HCEC 1CT (cell line): ENCODE data around the gene APLNR.

ENCODE experiments used
- DNase-seq: peaks from one replicate; pipeline ENCODE4 v3.0.0-alpha.2; 2017

Gene APLNR

DNA sequence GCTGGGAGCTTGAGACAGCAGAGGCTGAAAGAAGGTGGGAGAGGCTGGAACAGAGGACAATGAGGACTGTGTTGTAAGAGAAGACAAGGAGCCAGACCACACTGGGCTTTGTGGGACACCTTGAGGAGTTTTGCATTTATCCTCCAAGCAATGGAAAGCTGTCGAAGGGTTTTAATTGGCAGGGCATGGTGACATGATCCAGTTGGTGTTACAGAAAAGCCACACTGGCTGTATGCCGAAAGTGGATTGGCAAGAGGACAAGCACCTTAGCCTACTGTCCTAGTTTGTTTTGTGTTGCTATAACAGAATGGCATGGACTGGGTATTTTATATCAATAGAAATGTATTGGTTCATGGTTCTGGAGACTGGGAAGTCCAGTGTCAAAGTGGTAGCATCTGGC, 14.0 kb upstream of the APLNR start:
- no peak for DNase-seq

DNA sequence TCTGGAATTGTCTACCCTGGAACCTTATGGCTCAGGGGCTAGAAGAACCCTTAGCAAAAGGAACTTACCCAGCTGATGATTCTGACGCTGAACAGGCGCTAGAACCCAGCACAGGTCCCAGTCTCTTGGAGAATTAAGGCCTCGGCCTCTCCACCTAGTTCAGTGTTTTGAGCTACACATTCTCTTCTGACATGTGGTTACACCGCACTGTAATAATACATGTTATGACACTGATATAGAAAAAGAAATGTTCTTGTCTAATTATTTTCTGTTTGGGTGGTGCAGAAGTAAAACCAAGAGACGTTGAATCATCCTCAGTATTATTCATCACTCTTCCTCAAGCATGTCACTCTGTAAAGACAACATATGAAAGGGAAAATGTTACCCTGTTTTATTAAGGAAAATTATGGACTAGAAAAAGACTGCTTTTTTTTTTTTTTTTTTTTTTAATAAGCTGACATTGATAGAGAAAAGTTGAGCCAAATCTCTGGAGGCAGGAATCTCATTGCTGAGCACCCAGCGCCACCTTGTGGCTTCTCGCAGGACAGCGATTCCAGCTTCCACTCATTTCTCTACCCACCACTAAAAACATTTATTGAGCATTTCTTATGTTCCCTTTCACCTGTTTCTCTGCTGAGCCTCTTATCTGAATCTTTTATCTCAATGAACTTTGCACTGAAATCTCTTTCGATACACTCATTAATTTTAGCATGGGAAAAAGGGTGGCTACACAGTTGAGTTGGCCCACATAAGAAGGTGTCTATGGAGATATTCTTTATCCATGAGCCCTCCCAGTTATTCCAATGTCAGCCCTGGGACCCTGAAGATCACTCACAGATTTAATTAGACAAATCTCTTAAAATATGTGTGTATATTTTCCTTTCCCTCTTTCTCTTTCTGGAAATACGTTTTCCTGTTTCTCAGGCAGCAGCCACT, 12.6 kb upstream of the APLNR start:
- peak; percentile 49 for DNase-seq

DNA sequence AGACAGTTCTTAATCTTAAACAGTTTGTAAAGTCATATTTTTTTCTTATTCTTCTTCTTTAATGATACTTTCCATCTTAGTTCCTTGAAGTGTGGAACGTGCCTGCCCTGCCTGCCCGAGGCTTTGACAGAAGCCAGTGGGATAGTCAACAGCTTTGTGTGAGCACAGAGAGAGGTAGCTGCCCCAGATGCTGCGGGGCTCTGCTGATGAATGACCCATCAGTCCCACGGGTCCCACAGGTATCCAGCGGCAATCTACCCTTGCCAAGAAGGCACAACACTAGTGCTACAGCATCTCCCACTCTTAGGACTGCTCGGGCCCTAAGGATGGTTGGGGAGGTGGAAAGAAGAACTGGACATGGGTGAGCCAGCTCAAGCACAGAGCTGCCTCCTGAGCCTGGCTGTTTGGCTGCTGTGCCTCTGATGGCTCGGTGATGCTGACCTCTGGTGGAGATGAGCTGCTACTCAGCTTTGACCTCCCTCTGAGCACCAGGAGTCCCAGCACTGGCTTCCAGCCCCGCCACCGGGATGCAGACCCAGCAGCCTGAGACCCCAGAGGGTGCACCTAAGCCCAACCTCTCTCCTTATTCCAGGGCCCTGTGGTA, 11.8 kb upstream of the APLNR start:
- DNase-seq, result peak; percentile 58

DNA sequence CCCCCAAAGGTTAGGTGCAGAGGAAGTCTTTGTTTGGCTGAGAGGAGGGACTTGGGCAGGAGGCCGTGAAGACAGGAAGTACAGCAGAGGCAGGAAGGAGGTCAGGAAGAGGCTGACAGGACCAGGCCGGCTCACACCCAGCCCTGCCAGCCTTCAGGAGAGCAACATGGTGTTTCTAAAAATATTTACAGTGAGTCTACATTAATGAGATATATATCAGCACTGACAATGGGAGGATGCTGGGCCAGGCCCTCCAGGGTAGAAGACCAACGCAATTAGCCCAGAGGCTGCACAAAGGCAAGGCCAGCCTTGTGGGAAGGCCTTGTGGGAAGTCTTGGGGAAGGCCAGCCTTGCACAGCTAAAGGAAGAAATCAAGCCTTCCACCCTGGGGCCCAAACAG, 7.9 kb upstream of the APLNR start:
- no peak for DNase-seq

DNA sequence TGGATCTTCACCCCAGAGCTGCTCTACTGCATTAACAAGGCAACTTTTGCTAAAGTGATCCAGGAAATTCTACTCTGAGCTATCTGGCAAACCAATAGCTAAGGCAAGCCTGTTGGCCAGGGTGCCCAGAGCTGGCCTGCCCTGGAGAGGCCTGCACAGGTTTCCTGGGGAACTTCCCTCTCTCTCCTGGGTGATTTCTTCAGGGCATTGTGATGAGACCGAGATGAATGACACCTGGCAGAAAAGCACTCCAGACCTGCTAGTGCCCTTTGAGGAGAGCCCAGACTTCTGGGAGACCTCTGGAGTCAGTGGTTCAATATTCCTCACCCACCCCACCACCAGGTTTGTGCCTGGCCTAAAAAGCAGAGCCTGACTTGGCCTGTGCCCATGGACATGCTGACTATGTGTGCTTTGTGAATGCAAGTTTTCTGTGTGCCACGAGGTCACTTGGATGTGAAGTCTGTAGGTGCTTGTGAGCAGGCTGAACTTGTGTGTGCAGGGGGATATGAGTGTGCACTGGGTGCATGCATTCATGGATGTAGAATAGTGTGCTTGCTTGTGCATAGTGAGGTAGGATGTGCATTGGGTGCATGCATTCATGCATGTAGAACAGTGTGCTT, 4.4 kb upstream of the APLNR start:
- DNase-seq, result no peak

DNA sequence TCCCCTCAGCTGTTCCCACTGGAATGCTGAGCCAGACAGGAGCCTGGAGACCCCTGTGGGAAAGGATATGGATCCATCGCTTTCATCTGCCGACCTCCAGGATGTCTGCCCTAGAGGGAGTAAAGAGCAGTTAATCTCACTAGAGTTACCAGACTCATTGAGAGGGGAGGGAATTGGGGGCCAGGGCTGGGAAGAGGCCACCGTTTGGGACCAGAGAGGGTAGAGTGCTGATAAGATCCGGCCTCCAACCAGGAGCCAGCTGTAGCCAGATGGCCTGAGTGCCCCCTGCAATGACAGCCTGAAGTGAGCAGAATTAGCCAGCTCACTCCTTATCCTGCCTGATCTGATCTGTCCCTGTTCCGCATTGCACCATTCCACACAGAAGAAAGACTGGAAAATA, 3.7 kb upstream of the APLNR start:
- no peak for DNase-seq

DNA sequence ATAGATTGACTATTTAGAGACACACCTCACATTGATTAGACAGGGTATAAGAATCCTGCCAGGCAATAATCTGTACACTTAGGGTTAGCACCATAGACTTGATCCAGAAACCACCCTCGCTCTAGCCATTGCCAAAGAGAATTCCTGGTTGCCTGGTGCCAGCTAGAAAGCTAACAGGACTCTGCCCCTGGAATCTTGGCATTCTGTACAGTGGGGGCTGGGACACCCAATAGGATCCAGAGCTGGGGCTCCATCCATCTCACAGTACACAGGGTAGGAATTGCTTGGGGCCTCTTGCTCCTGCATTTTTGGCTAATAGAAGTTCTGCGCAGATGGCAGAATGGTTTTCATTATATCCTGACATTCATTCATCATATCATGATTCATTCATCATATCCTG, 3.0 kb upstream of the APLNR start:
- DNase-seq, result no peak

DNA sequence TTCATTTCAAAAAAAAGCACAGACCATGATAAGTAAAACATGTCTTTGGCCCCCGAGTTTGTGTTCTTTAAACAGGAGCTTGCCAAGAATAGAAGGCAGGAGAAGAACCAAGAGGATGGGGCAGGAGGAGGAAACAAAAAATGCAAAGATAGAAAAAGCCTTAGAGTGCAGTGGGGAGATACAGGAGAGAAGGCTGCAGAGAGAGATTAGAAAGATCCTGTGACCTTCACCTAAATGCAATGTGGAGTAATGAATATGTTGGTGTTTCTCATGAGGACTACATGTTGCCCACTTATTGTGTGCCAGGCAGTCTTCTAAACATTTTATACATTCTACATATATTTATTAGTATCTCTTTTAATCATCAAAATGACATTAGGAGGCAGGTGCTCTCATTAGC, 2.3 kb upstream of the APLNR start:
- DNase-seq, result no peak

DNA sequence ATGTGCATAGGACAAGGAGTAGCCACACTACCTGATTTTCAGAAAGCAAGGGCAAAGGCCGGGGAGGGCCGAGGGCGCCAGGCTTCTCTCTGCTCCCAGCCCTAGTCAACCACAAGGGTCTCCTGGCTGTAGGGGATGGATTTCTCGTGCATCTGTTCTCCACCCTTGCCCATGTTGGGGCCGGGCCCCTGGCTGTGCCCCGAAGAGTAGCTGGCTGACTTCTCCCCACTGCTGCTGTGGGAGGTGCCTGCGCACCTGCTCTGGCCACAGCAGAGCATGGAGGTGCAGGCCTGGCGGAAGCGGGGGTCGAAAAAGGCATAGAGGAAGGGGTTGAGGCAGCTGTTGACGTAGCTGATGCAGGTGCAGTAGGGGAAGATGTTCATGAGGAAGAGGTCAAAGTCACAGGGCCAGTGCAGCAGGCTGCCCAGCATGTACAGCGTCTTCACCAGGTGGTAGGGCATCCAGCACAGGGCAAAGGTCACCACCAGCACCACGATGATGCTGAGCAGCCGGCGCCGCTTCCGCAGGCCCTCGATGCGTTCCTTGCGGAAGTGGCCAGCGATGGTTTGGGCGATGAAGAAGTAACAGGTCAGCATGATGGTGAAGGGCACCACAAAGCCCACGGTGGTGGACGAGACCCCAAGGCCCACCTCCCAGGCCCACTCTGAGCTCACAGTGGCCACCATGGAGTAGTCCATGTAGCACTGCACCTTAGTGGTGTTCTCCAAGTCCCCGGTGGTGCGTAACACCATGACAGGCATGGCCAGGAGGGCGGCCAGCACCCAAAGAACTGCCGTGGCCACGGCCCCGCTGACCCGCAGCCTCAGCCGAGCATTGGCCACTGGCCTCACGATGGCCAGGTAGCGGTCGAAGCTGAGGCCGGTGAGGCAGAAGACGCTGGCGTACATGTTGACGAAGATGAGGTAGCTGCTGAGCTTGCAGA, 1.0 kb downstream of the APLNR start:
- no peak for DNase-seq

DNA sequence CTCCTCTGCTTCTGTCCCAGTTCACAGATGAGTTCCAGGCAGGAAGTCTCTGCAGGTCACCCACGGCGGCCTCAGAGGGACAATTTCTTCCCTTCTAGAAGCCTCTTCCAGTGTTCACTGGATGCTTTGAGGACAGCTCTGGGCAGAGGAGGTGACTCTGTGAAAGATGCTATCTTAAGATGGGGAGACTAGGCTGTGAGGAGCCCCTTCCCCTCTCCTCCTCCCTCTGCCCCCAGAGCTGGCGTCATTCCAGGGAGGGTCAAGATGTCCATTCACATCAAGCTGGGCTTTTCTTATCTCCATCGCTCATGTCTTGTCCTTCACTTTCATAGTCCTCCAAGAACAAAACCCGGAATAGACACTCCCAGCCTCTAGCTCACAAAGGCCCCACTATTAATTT, 3.3 kb downstream of the APLNR start:
- DNase-seq, result no peak

DNA sequence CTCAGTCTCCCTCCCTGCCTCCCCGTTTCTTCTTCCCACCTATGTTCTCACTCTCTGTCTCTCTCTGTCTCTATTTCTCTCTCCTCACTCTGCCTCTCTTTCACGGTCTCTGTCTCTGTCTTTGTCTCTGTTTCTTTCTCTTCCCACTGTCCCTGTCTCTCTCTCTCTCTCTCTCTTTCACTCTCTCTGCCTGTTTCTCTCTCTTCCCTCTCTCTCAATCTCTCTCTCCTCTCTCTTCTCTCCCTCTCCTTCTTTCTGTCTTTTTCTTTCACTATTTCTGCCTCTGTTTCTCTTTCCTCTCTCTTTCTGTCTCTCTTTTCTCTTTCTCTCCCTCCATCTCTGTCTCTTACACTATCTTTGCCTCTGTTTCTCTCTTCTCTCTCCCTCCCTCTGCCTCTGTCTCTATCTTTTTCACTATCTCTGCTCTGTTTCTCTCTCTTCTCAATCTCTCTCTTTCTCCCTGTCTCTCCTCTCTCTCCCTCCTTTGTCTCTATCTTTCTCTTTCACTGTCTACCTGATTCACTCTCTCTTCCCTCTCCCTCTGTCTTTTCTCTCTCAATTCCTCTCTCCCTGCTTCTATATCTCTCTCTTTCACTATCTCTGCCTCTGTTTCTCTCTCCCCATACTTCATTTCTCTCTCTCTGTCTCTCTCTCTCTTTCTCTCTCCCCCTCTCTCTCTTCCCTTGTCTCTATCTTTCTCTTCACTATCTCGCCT, 5.4 kb downstream of the APLNR start:
- DNase-seq, result no peak

DNA sequence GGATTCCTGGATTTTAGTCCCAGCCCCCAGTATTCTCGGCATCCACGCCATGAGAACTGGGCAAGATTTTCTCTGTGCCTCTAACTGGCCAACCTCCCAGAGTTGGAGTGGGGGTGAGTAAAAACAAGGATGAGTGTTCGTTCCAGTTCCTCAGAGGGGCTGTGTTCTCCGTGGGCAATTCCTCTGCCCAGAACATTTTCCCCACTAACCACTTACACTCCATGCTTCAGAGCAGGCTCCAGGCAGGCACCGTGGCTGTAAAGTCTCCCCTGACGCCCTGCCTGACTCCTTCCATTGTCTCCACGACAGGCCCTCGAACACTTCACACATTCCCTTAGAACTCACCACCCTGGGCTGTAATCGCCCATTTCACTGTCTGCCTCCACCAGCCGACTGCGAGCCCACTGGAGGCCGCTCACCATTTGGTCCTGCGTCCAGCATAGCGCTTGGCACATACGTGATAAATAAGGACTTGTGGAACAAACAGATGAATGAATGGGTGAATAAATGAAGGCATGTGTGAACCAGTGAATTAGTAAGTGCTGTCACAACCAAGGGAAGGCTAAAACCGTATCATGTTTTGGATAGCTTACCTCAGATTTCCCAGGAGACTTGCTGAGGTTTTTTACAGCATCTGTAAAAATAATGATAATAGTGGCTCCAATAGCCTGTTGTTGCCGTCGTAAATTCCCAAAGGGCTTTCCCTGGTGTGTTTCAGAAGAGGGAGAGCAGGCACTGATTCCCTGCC, 6.1 kb downstream of the APLNR start:
- no peak for DNase-seq

DNA sequence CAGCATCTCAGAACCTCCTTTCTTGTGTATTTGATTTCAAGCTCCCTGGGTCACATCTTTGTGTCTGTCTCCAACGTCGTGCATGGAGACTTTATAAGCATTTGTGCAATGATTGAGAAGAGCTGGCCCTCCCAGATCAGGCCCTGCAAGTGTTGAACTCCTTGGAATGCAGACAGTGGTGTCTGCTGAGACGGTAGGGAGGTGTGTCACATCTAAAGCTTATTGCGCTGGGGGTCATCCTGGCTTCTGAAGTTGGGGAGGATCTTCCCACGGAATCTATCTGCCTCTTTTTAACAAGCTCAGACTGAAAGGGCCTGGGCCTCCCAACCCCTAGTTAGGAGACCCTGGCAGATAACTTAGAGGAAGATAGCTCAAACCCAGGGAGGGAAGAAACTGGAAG, 6.7 kb downstream of the APLNR start:
- DNase-seq, result no peak

DNA sequence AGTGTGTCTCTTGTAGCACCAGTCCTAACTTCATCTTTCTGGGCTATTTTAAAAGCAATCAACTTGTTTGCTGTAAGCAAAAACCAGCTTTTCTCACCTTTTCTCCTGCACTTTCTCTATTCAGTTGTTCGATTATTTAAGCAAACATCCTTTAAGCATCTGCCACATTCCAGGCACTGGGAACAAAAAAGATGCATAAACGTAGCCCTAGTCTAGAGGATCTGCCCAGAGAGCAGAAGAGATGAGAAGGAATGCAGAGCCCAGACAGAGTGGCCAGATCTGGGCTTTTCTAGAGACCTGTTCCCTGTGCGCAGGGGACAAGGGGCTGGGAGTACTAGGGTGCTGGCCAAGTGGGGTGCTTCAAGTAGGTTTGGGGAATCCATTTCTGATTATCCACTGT, 8.4 kb downstream of the APLNR start:
- DNase-seq, result no peak

DNA sequence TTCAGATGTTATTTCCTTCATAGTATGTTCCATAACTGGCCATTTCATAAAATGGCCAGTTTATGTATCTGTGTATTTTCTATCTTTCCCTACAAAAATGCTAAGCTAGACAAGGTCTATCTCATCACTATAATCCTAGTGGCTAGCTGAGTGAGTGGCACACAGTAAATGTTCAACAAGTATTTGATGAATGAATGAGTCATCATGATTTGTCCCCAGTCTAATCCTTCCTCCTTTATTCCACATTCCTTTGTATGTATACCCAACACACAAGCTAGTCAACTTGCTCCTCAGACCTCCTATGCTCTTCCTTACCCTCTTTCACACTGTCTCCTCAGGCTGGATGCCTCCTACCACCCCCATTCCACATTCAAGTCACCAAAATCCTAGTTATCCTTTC, 12.5 kb downstream of the APLNR start:
- peak; percentile 91 for DNase-seq

DNA sequence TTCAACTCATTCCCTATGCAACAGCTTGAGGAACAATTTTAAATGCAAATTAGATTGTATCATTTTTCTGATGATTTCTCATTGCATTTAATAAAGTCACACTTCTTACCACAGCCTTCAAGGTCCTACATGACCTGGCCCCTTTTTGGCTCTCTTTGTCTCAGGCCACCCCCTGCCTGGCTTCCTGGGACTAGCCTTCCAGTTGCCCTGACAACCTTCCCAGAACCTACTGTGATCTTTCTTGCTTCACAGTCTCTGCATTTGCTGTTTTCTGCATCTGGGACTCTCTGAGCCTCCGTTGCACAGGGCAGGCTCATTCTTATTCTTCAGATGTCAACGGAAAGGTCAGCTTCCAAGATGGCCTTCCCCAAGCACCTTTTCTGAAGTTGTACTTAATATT, 12.9 kb downstream of the APLNR start:
- DNase-seq, result no peak

DNA sequence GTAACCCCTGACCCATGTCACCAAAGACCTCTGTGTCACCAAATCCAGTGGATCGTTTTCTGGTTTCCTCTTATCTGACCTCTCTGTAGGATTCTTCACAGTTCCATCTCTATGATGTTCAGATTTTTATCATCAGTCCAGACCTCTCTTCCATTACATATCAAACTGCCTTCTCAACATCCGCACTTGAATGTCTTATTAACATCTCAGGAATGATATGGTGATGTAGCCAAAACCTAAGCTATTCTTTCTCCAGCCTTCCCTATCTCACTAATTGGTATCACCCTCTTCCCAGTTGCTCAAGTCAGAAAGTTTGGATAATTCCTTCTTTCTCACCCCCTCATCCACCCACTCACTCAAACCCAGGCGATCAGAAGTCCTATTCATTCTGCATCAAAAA, 13.4 kb downstream of the APLNR start:
- peak; percentile 40 for DNase-seq

DNA sequence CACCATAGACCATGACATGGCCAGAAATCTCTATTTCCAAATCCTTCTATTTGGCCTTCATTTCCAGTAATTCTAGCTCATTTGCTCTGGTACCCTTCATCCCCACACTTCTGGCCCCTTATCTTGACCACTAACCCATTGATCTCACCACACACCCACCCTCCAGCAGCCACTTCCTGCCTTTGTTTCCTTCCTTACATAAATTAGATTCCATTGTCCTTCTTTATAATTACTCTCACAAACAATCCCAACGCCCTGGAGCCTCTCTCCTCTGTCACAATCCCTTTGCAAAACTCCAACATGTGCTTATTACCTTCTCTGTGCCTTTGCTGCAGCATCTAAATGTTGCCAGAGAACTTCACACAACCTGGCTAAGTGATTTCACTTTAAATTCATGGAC, 14.8 kb downstream of the APLNR start:
- no peak for DNase-seq

DNA sequence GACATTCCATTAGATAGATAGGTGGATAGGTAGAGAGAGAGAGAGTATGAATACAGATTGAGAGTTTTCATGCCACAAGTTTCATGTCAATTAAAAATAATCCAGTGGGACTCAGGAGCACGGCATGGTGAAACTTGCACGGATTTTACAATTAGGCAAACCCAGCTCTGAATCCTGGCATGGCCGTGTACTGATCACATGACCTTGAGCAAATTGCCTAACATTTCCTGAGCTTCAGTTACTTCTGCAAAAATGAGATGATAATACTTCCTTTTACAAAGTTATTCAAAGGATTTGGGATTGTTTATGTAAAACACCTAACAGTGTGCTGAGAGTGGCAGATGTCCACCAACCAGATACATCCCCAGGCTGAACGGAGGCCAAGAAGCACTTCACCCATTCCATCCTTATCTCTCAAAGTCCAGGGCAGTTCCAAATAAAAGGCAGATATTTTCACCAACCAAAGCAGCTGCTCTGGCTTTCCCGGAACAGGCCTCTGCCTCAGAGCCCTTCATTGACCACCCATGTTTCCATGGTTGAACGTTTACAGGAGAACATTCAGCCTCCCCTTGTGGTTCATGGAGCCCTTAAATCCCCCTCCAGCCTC, 17.9 kb downstream of the APLNR start:
- peak; percentile 27 for DNase-seq

DNA sequence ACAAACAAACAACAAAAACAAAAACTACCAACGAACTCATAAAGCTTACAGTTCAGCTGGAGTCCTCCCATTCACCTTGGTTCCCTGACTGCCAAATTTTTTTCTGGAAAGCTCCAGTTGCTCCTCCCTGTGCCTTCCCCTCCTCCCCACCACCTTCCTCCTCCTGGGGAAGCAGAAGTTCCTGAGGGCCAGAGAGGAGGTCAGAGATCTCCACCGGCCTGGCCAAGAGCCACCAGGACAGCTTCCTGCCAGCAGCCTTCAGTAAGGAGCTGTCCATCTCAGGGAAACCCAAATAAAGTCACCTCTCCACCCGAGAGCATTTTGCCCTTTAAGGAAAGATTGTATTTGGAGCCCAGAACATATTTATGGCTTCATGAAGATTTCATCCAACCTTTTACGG, 20.0 kb downstream of the APLNR start:
- DNase-seq, result no peak

DNA sequence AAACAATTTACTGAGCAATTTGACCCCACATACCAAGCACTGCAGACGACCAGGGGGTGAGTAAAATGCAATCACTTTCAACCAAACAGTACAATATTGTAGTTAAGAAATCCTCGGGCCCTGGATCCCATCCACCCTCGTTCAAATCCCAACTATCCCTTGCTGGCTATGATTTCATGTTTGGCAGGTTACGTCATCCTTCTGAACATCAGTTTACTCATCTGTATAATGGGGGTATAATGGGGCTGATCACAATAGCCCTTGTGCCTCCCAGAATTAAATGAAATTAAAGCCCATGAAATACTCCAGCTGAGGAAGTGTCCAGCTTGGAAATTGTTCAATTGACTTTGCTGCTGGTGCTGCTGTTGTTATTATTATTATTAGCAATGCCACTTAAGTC, 20.6 kb downstream of the APLNR start:
- peak; percentile 29 for DNase-seq
